GM18951 (cell line): ENCODE measurements around the gene FAM156A.
"Not testable (repeated sequence)": the region's sequence is repeated elsewhere in the genome, so short reads cannot be mapped to it uniquely, and the experiment has no call there.

Experiments
- POLR2A ChIP-seq: IDR thresholded peaks from 4 replicates; pipeline ENCODE4 v1.6.1; 2011; ENCODE audit warnings: mild to moderate bottlenecking; ENCODE audit not compliant: insufficient read length, insufficient read depth; ENCODE audit errors: extremely low read depth
- in situ Hi-C: fragments of 300-500 bp; cut with MboI; formaldehyde crosslinking; loops from one replicate; pipeline ENCODE4 v1.12.0; 2022; ENCODE audit warnings: low sequenced_read_pairs, mixed read lengths, inconsistent platforms; ENCODE audit not compliant: unreplicated experiment

FAM156A gene, protein sequence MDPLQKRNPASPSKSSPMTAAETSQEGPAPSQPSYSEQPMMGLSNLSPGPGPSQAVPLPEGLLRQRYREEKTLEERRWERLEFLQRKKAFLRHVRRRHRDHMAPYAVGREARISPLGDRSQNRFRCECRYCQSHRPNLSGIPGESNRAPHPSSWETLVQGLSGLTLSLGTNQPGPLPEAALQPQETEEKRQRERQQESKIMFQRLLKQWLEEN

DNA sequence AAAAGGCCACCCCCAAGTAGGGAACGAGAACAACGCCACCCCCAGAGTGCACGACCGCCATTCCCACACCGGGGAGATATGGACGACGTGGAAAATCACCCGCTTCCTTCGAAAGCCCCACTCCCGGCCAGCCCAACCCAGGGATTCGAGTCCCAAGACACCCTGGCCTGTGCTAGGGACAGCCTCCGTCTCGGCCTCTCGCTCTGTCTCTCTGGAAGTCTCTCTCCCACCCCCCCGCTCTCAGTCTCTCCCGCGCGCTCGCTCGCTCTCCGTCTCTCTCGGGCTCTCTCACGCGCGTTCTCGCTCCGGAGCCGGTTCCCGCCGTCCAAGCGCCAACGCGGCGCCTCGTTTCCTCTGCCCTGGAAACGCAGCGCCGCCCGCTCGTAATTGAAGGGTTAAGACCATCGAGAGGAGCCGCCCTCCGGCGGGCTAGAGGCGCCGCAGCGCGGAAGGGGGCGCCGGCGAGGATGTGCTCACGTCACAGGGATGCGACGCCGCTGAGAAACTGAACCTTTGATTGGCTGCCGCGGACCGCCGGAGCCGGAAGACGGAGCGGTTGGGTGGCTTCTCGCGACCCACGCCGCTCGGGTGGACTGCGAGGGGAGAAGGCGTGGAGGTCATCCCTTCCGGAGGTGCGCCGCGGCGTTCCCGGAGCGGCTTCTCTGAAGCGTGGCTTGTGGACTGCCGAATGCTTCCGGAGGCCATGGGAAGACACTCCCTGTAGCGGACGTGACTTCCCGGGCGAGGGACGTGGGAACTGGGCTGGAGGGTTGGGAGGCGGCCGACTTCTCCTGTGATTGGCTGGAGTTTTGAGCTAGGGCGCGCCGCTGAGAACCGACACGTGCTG, at the start of gene FAM156A:
FAM156A (minus strand) TSS at position 406 of the 847 bp plus-strand sequence. CDS start 9,930 bp downstream, outside the sequence.
- in situ Hi-C loops: not testable (repeated sequence)

DNA sequence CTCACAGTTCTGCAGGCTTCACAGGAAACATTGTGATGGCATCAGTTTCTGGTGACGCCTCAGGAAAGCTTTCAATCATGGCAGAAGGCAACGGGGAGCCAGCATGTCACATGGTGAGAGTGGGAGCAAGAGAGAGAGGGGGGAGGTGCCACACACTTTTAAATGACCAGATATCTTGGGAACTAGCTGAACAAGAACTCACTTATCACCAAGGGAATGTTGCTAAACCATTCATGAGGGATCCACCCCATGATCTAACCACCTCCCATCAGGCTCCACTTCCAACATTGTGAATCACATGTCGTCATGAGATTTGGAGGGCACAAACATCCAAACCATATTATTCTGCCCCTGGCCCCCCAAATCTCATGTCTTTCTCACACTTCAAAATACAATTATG, 47.0 kb upstream of the FAM156A start:
- no peak for TF ChIP-seq POLR2A
- in situ Hi-C loops: no loop called here

DNA sequence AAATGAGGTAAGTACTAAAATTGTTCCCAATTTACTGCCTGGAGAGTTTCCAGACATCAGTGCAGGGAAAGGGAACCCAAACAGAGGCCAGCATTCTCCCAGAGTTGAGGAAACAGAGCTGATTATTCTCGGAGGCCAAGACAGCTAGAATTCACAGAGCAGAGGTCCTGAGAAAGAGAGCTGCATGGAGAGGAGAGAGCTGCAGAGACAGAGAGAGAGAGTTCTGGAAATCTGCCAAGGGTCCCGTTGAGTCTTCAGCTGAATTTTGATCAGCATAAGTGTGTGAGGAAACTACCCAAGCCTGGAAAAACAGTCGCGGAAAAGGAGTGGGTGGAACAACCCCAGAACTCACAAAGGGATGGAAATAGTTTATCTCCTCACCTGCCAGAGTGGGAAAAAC, 46.5 kb upstream of the FAM156A start:
- TF ChIP-seq POLR2A: no peak
- in situ Hi-C loops: no loop called here

DNA sequence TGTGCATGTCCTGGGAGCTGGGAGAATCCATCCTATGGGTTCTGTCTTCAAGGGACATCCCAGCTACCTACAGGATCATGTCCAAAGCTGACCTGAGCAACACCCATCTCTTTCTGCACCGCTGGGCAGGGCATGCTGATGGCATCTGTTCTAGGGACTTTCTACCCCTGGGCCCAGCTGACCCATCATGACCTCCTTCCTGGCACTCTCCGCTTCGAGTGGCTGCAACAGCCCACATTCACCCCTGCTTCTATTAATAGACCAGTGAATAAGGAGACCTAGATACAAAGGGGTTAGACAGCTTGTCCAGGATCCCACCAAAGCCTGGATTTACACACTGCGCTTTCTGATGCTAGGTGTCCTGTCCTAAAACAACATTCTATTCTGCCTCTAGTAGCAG, 45.7 kb upstream of the FAM156A start:
- no peak for TF ChIP-seq POLR2A
- in situ Hi-C loops: no loop called here

DNA sequence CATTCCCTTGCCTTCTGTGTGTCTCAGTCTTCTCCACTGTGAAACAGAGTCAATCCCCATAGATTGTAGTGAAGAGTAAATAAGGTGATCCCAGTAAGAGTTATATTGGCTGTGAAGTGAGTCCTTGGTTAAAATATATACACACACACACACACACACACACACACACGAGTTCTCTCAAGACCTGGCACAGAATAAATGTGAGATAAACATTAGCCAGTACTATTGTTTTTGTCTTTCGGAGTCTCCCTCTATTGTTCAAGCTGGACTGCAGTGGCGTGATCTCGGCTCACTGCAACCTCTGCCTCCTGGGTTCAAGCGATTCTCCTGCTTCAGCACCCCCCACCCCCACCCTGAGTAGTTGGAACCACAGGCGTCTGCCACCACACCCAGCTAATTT, 44.8 kb upstream of the FAM156A start:
- in situ Hi-C loops: no loop called here
- no peak for TF ChIP-seq POLR2A

DNA sequence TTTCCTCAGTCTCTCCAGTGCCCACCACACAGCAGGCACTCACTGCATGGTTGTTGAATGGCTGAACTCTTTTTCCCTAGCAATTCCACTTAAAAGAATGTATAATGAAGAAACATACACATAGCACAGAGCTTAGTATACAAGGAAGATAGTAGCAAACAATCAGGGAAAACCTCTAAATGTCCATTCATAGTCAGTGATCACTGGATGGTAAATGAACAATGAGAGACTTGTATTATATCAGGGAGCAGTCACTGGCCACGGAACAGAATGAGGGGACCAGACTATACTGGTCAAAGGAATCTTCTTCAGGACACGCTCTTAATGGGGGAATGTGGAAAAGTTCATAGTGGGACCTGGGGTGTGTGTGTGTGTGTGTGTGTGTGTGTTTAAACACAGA, 43.6 kb upstream of the FAM156A start:
- in situ Hi-C loops: no loop called here
- TF ChIP-seq POLR2A: no peak

DNA sequence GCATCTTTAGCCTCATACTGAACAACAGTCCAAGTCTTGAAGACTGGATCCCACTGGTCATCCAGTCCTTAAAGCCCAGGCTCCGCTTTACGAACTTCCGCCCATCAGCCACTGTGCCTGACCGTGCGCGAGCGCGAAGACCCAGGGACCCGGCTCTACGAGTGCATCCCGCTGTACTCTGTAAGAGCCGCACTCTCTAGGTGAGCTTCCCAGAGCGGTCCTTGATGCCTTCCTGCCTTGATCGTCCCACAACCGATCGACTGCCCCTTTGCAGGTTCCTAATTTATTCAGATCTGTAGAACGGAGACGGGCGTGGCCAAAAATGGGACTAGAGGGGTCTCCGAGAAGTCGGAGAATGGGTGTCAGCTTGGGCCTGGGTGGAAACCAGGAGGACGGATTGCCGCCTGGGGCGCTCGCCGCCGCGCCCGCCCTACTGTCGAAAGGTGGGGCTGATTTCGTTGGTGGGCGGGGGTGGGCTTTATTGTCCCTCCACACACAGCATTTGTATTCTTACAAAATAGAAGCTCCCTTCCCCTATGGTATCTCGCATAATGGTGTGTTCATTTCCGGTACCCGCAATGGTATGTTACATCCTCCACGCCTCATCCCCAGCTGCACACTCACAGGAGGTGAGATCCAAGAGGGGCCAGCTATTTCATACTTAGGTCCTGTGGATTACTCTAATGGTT, 42.3 kb upstream of the FAM156A start:
- in situ Hi-C loops: no loop called here

DNA sequence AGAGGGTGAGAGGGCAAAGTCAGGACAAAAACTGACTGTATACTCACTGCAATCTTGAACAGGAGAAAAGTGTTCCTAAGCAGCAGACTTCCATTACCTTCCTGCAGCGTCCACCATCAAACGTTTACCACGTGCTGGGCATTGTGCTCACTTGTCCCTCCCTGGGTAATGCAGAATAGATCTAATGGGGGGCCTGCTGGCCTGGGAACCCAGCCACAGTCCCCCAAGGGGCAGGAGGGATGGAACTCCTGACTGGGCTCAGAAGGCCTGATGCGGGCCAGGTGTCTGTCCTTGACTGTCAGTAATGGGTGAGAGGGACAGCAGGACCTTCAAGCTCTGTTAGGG, 37.6 kb upstream of the FAM156A start:
- in situ Hi-C loops: no loop called here

More for the DNA sequence above, 42.3 kb upstream of the FAM156A start:
- no peak for TF ChIP-seq POLR2A

DNA sequence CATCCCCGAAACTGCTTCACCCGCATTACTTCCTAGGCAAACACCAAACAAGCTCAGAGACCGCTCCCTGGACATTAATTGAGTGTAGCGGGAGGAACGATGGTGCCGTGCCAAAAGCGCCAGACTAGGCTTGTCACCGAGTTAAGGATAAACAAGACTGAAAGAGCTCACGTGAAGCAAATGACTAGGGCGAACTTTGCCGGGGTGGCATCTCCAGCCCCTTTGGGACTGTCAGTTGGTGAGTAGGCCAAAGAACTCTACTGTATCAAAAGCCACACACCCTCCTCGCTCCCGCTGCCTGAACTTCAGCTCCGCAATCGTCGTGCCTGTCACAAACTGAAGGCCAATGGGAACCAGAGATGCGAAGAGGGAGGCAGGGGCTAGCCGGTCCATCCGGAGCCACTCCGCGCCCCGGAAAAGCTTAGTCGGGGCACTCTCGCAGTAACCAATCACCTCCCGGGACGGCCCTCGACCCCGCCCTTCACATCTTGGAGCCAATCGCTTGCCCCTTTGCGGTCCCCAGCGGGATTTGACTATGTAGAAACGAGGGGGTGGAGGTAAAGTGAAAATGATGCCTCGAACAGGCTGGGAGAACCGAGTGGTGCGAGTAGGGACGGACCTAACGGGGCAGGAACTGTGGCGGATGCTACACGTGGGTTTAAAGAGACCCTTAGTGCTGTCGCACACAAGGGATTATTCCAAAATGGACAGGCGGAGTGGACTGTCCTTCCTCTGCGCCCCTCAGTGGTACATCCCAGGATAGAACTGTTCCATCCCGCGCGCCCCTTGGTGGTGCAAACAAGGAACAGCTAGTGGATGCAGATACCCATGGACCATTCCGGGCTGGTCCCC, 37.0 kb upstream of the FAM156A start:
- in situ Hi-C loops: no loop called here
- peak; percentile 55 for TF ChIP-seq POLR2A

More for the DNA sequence above, 37.6 kb upstream of the FAM156A start:
- peak; percentile 33 for TF ChIP-seq POLR2A

DNA sequence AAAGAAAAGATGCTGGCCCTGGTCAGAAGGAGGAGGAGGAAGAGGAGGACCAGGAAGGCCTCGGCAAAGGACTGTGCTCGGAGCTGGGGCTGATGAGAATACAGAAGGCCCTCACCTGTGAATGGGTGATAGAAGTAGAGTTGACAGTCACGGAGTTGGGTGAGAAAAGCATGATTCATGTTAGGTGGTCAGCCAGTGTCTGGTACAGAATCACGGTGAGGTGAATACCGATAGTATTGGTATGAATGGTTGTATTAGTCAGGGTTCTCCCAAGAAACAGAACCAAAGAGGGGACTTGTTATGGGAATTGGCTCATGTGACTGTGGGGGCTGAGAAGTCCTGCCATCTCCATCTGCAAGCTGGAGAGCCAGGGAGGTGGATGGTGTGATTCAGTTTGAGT, 32.5 kb upstream of the FAM156A start:
- in situ Hi-C loops: no loop called here
- TF ChIP-seq POLR2A: no peak

DNA sequence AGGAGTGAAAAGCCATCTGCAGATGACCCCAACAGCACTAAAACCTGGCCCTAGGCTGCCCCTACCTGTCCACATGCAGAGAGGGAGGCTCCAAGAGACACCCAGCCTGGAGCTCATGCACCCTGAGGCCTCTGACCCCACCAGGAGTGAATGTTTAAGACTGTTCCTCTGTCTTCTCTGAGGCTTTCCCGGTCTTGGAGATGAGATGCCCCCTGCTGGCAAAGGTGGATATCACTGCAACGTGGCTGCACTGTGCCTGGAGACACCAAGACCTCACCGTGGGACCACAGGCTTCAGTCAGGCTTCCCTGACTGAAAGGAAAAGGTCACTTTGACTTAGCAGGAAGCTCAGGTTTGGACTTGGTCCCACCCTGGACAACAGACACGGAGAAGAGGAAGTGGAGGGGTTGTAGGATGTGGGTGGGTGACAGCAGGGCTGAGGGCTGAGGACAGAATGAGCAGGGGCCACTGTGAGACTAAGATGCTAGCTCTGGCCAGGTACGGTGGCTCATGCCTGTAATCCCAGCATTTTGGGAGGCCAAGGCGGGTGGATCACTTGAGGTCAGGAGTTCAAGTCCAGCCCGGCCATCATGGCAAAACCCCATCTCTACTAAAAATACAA, 31.8 kb upstream of the FAM156A start:
- in situ Hi-C loops: not testable (repeated sequence)

DNA sequence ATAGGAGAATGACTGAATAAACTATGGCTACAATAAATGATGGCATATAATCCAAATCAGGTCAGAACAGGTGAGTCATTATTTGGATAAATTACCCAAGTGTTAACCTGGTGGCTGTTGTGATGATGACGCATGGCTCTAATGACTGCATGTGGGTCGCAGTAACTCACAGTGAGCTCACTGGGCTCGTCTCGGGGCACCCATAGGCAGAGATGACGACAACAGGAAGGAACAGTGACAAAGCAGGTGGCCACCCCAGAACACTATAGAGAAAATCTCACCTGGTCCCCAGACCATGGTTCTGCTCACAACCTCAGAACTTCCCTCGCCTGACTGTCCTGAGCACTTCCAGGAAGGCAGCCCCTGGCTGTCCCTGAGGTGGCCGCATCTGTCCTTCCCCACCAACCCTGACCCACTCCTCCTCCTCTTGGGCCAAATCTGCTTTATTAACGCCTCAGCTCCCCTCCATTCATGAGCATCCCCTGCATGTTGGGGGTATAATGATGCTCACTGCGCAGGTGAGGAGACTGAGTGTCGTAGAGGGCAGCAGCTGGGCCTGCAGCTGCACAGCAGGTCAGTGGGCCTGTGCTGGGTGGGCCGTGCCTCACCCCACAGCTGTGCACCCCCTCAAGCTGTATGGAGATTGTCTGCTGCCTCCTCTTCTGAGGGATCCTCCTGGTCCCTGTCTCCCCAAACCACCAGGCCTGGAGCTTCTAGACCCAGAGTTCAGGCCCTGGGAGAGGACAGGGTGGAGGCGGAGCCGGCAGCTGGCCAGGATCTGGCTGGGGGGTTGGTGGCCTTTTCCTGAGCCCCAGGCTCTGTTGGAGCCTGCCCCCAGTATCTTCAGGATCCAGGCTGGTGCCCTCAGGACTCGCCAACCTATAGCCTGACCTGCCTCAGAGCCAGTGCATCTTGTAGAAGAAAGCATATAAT, 30.9 kb upstream of the FAM156A start:
- in situ Hi-C loops: no loop called here

More for the DNA sequence above, 30.9 kb upstream of the FAM156A start:
- no peak for TF ChIP-seq POLR2A
